Epidermal melanocyte (primary cell): ENCODE measurements around the gene HEG1.
A peak's percentile ranks its signal among the peaks of the same experiment; 100 is the strongest.

ENCODE experiments used
- DNase-seq: peaks from one replicate; pipeline ENCODE4 v3.0.0; 2011; ENCODE audit warnings: low spot score; ENCODE audit not compliant: insufficient read length

Gene HEG1

DNA sequence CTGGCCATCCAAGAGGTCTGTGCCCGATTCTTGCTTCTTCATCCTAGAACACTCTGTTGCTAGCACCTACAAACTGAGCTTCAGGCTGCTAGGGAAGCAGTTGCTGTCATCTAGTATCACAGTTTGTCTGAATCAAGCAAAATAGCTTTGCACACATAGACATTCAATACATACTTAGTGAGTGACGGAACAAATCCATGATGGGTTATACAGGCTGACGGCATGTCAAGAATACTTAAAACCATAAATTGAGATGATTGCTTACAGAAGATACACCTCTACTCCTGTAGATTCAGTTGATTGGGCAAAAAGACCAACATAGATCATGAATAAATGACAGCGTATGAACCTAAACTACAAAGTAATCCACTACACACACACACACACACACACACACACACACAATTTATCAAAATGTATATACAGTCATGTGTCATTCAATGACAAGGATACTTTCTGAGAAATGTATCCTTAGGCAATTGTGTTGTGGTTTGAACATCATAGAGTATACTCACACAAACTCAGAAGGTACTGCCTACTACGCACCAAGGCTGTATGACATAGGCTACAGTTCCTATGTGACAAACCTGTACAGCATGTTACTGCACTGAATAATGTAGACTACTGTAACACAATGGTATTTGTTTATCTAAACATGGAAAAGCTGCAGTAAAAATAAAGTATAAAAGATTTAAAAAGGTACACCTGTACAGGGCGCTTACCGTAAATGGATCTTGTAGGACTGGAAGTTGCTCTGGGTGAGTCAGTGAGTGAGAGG is 14.4 kb upstream of the HEG1 start:
- no peak for DNase-seq

- no peak for DNase-seq
These were observed 13.7 kb upstream of the HEG1 start for GRCh38 chr3:125069452-125069851.

DNA sequence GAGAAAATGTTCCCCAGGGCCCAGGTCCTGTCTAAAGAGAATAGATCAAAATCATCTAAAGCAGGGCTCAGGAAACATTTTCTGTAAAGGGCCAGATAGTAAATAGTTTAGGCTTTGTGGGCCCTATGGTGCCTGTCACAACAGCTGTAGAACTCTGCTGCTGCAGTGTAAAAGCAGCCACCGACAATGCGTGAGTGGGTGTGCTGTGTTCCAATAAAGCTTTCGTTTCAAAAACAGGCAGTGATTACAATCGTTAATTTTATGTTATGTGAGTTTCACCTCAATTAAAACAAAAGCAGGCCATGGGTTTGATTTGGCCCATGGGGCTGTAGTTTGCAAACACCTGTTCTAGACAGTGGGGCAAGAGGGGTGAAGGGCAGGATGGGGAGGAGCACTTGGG is 12.5 kb upstream of the HEG1 start:
- DNase-seq: no peak

GRCh38 chr3:125067225-125067624 is 11.4 kb upstream of the HEG1 start:
- DNase-seq: no peak

DNA sequence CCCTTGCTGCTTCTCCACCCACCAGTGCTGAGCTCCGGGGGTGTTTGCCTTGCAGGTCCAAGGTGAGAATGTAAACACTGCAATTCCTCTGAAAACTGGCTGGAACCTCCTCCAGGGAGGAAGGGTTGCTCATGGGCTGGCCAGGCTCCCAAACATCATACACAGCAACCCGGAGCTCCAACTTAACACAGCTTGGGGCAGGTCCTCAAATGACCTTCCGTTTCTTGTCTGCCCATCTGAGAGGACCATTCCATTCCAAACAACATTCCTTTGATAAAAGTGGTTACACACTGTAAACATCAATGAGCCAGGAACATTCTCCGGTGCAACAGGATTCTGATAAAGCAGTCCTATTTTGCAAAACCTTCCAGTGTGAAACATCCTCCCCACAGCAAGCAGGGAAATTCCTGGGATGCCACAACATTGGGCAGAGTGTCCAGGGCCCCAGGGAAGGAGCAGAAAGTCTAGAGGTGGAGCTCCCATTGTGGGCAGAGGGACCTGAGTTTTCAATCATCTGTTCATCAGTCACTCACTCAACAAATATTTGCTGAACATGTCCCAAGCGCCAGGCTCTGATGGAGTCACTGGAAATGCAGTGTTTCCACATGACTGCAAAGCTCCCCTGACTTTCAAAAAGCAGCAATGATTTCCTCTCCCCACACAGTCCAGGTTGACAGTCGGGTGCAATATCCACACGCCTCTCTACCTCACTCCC is 7.3 kb upstream of the HEG1 start:
- DNase-seq: peak; percentile 71

DNA sequence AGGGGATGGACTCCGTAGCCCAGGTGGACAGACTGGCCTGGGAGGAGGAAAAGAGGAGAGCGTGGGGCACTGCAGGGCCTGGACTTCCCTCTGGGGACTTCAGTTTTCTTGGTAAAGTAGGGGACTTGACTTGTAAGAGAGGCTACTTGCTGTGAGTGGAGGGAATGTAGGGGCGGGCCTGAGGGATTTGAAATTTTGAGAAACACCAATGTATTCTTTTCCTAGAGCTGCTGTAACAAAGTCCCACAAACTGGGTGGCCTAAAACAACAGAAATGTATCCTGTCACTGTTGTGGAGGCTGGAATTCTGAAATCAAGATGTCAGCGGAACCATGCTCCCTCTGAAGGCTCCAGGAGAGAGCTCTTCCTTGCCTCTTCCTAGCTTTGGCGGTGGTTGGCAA is 5.8 kb upstream of the HEG1 start:
- DNase-seq: no peak

DNA sequence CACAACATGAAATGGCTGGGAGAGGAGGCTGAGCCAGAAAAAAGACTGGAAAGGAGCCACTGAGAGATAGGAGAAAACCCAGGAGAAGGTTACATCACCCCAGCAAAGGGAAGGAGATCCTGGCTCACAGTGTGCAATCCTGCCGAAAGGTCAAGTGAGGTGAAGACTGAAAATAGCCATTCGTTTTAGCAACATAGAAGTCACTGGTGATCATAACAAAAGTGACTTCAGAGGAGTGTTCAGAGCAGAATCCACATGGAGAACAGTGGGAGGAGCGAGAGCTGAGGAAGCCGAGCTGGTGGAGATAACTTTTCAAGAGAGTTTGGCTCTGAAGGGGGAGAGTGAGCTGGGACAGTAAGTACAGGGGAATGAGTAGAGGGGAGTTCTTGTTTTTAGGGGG is 5.4 kb upstream of the HEG1 start:
- no peak for DNase-seq

GRCh38 chr3:125059488-125060245 is 3.9 kb upstream of the HEG1 start:
- no peak for DNase-seq

GRCh38 chr3:125058959-125059358 is 3.2 kb upstream of the HEG1 start:
- DNase-seq: no peak

GRCh38 chr3:125058529-125058928 is 2.7 kb upstream of the HEG1 start:
- no peak for DNase-seq

DNA sequence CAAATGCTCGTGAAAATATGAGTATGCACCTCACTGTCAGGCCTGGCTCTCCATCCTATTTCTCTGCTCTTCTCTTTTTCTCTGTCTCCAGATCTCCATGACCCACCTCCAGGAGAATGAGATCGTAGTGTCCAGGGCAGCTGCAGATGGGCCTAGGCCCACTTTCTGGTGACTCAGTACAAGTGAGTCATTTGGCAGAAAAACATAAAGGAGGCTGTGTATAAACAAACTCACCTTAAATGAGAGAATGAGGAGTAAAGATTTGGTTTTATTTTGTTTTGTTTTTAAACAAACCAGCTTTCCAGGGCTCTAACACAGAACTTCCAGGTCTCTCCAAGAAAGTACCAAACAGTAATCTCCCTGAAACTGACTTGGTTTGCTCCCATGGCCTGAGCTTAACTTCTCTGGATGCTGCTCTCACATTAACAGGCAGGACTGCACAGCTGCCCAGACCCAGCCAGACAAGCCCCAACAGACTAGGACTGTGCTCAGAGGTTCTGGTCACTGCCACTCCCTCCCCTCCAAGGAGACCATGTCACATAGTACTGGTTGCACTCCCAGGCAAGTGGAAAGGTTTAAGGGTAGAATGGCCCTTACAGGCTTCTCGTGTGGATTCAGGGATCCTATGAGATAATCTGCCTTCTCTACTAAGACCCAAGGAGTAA is 1.5 kb upstream of the HEG1 start:
- no peak for DNase-seq

DNA sequence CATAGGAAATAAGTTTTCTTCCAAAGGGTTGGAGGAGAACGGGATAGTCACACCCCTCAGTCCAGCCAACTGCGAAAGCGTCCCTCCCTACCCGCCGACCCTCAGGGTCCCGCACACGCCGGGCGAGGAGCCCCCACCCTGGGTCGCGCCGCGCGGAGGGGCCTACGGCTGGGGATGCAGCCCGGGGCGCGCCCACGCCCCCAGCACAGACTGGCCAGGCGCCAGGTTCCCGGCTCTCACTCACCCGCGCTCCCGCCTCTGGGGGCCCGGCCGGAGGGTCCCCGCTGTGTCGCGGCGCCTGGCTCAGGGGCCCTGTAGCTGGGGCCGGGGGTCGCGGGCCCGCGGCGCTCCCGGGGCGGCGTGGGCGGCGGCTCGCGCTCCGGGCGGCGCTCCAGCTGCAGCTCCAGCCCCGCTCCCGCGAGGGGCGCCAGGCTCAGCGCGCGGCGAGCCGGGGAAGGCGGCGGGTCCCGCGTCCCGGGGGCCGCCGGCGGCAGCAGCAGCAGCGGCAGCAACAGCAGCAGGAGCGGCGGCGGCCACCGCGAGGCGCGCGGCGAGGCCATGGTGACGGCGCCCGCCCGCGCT is 375 bp downstream of the HEG1 start:
- DNase-seq: no peak

DNA sequence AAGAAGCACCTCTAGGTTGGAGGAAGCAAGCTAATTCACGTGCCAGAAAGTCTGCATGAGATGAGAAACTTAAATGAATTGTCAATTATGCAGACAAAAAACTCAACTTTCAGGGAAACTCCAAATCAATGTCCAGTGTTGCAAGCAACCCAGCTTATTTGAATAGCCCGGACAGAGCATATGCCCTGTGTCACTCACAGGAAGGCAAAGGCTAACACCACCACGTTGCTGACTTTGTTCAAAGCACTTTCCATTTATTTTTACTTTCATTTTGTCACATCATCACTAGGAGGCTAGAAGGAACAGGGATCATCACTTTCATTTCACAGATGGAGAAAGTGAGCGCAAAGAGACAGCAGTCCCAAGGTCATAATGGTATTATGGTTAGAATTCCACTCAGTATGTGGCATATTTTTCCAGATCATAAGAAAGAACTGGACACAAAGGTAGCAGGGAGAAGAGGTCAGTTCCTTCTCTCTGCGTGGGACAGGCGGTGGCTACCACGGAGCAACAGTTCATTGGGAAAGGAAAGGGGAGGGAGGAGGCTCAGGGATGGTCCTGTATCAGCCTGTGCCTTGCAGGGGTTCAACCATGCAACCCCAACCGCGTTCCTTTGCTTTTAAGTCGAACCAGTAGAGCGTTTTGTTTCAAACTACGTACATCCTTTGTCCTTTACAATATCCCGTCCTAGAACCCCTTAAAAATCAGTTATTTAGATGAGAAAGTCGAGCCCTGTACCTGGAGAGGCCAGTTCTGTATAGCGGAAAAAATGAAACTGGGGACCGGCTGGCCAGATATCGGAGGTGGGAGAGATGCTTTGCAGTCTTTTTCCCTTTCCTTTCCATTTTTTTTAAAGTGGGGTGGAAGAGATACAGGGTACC is 1.1 kb downstream of the HEG1 start:
- peak; percentile 70 for DNase-seq

GRCh38 chr3:125054062-125054448 is 1.7 kb downstream of the HEG1 start:
- no peak for DNase-seq

- no peak for DNase-seq
These were observed 2.5 kb downstream of the HEG1 start for GRCh38 chr3:125053304-125053699.

- peak; percentile 73 for DNase-seq
These were observed 3.0 kb downstream of the HEG1 start for GRCh38 chr3:125052624-125053303.

DNA sequence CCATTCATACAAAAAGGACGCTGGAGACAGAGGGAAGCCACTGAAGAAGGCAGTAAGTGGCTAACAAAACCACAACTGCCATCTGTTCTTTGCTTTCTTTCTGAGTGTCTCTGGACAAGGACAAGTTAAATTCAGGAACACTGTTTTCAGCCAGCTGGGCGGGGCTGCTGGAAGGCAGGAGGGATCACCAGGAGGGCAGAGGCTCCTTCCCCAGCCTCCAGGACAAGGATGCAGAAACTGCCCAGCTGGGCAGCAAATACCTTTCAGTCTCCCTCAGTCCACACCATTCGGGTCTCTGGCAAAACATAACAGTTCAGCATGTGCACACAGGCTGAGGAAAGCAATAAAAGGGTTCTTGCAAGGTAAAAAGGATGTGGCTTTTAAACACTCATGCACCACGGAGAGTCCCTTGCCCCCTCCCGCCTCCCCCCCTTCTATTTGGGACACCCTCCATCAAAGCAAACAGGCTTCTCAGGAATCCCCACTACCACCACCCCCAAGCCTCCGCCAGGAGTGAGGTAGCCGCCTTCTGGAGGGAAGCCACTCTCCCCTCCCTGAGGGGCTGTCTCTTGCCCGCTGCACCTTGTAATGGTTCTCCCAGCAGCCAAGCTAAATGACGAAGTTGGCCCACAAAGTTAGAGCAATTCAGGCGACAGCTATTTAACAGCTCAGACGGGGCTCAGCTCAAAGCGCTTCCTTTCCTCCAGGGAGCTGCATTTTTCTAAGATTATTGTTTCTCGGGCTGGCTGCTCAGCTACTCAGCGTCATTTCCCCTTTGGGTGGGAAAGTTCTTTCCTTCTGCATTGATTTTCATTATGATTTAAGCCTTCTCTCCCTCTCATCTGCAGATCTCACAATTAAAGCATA is 3.8 kb downstream of the HEG1 start:
- DNase-seq: peak; percentile 45

DNA sequence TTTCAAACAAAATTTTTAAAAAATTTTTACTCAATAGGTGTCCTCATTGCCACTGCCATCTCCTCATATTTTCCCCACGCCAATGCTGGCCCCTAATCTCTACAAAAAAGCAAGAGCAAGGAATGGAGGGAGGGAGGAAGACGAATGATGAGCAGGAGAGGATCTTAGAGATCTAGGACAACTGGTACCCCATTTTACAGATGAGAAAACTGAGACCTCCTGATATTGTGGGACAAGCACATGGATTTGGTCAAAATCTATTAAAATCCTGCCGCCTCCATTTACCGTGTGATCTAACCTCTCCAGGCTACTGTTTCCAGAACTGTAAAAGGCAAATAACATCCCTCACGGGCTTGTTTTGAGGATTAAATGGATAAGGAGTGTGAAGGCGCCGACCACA is 4.6 kb downstream of the HEG1 start:
- no peak for DNase-seq
